CD4-positive, alpha-beta T cell treated with Interleukin-12 subunit alpha and Interleukin-12 subunit beta, for 1 hour (primary cell): Measurements from ENCODE around the gene RGMB.
"Not testable (repeated sequence)": the region's sequence is repeated elsewhere in the genome, so short reads cannot be mapped to it uniquely, and the experiment has no call there.

Experiments
- DNase-seq: peaks from one replicate; pipeline ENCODE4 v3.0.0-alpha.2; 2020

RGMB gene

GRCh38 chr5:98773464-98774191 is at the start of gene RGMB:
Gene RGMB, plus strand, starts transcription at chr5:98773663. Its CDS starts 408 bp downstream, at chr5:98774071.
- peak; percentile 90 for DNase-seq

DNA sequence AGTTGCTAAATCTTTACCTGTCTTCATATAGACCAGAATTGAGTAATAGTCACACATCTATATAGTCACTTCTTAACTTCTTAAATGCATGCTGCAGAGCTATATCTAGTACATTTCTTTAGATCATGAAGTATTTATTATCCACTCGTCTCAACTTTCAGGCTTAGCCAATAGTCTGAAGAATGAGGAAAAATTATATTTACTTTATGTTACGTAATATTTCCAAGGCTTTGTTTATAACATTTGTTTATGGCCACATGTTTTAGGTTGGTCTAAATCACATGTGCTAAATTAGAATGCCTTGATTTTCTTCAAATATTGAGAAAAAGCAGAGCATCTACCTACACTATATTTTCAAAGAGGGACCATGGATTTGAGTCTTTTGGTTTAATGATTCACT is 47.2 kb upstream of the RGMB start:
- DNase-seq: no peak

DNA sequence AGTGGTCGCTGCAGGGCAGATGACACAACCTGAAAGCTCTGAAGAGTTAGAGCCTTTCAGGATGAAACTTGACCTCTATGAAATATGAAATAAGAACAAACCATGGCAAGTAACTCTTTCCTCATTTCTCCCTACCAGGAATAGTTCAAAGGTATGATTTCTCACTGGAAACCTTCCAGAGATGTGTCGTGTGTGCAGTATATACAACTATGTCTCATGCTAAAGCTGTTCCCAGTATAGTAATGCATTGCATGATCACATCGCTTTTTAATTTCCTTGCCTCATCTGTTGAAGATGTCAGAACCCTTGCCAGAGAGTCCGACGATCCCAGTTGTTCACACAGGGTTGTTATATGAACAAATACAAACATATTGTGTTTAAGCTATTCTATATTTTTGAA is 45.8 kb upstream of the RGMB start:
- no peak for DNase-seq

GRCh38 chr5:98734646-98735045 is 38.8 kb upstream of the RGMB start:
- no peak for DNase-seq

DNA sequence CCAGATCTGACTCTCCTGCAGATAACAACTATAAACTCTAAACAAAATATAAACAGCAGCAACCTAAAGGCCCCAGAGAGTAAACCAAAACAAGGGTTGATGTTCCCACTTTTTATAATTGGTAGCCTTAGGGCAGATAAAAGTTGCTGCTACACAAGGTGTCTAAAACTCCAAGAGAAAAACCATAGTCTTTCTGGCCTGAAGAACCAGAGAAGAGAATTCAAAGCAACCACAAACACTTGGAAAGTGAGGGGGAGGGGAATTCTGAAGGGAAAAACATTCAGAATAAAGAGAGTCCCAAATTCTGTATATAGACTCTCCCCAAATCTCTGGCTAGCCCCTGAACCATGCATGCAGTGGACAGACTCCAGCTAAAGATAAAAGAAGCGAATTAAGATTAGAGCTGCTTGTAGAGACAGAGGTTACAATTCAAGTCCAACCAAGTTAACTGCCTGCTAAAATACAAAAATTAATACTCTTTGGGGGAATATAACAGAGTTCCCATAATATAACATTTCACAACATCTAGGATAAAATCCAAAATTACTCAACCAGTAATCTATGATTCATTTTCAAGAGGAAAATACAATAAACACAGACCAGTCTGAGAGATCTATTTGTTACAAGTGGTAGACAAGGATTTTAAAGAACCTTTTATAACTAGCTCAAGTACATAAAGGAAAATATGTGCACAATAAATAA is 37.5 kb upstream of the RGMB start:
- no peak for DNase-seq

GRCh38 chr5:98736753-98737152 is 36.7 kb upstream of the RGMB start:
- DNase-seq: no peak

DNA sequence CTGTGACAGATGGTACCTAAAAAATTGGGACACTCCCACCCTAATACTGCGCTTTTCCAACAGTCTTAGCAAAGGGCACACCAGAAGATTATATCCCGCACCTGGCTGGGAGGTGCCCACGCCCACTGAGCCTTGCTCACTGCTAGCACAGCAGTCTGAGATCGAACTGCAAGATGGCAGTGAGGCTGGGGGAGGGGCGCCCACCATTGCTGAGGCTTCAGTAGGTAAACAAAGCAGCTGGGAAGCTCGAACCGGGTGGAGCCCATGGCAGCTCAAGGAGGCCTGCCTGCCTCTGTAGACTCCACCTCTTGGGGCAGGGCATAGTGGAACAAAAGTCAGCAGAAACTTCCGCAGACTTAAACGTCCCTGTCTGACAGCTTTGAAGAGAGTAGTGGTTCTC is 36.0 kb upstream of the RGMB start:
- DNase-seq: not testable (repeated sequence)

- DNase-seq: not testable (repeated sequence)
Observed at GRCh38 chr5:98738481-98739149, 34.8 kb upstream of the RGMB start.

DNA sequence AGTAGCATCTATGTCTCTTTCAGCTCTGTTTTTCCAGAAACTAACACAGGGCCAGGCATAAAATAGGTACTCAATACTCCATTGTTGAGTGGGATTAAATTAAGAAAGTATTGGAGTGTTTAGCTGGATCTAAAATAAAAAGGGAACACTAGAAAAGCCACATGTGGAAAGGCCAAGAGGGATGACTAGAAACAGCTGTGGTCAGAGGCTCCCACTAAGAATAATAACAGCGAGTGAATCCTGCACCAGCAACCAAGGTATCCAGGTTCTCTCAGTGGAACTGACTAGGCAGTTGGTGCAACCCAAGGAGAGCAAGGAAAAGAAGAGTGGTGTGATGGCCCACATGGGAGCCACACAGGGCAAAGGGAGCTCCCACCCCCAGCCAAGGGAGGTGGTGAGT is 31.5 kb upstream of the RGMB start:
- DNase-seq: no peak

DNA sequence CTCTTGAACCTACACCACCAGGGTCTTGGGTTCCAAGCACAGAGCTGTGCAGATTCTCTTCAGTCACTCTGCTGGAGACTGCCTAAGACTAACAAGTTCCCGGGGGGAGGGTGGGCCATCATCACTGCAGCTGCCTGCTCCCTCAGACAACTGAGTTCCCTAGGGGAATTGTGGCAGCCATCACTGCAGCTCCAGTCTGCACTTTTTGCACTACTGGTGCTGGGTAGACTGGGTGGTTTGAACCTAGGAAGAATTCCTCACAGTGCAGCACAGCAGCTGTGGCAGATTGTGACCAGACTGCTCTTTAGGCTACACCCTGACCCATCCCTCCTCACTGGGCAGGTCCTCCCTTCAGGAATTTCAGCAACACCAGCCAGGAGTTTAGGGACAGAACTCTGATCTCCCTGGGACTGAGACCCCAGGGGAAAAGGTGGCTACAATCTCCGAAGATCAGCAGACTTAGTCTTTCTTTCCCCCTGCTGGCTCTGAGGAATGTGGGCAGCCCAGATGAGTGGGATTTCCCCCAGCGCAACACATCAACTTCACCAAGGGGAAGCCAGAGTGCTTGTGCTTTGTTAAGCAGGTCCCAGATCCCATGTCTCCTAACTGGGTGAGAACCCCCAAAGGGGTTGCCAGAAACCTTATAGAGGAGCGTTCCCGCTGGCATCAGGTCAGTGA is 30.9 kb upstream of the RGMB start:
- no peak for DNase-seq

DNA sequence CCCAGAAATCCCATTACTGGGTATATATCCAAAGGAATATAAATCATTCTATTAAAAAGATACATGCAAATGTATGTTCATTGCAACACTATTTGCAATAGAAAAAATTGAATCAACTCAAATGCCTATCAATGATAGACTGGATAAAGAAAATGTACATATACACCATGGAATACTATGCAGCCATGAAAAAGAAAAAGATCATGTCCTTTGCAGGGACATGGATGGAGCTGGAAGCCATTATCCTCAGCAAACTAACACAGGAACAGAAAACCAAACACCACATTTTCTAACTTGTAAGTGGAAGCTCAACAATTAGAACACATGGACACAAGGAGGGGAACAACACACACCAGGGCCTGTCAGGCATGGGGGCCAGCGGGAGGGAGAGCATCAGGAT is 25.2 kb upstream of the RGMB start:
- not testable (repeated sequence) for DNase-seq

GRCh38 chr5:98749046-98749445 is 24.4 kb upstream of the RGMB start:
- no peak for DNase-seq

DNA sequence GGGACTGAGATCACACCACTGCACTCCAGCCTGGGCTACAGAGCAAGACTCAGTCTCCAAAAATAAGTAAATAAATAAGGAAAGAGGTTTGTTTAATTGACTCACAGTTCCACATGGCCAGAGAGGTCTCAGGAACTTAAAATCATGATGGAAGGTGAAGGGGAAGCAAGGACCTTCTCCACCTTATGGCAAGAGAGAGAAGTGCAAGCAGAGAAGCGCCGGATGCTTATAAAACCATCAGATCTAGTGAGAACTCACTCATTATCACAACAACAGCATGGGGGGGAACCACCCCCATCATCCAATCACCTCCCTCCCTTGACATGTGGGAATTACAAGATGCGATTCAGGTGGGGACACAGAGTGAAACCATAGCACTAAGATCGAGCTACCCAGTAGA is 22.8 kb upstream of the RGMB start:
- no peak for DNase-seq

DNA sequence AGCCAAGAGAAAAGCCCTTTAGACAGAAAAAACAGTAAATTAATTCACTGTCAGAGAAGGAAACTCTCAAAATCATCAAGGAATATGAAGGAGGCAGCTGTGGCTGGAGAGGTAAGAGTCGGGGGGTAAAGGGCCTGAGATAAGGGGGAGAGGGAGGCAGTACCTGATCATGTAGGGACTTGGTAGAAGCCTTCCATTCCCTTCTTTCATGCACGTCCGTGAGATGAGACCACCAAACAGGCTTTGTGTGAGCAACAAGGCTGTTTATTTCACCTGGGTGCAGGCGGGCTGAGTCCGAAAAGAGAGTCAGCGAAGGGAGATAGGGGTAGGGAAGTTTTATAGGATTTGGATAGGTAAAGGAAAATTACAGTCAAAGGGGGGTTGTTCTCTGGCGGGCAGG is 21.1 kb upstream of the RGMB start:
- not testable (repeated sequence) for DNase-seq

DNA sequence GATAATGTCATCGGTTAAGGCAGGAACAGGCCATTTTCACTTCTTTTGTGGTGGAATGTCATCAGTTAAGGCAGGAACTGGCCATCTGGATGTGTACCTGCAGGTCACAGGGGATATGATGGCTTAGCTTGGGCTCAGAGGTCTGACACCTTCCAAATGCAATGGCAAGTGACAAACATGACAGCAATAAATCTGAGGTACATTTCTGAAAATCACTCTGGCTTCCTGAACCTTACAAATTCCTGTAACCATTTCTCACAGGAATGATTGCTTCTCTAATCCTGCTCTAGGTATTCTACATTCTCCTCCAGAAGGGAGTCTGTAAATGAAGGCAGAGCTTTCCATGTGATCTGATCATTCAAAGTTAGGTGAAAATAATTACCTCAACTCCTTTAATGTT is 20.7 kb upstream of the RGMB start:
- not testable (repeated sequence) for DNase-seq

- DNase-seq: no peak
Observed at GRCh38 chr5:98753507-98753906, 20.0 kb upstream of the RGMB start.

- no peak for DNase-seq
Observed at GRCh38 chr5:98755406-98755805, 18.1 kb upstream of the RGMB start.

DNA sequence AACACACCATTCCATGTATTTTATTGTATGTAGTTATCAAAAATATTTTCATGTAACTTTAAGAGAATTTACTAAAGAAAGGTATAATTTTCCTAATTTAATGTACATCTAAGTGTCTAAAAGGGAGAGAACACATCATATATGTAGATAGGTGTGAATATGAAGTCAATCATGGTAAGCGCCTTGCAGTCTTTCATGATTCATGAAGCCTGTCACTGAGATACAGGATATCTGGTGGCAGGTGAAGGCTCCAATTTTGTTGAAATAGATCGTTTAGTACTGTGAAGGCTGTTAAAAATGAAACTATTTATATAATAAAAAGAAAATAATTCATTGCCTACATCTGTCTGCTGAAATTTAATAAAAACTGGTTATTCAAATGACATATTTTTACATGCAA is 15.5 kb upstream of the RGMB start:
- DNase-seq: no peak

DNA sequence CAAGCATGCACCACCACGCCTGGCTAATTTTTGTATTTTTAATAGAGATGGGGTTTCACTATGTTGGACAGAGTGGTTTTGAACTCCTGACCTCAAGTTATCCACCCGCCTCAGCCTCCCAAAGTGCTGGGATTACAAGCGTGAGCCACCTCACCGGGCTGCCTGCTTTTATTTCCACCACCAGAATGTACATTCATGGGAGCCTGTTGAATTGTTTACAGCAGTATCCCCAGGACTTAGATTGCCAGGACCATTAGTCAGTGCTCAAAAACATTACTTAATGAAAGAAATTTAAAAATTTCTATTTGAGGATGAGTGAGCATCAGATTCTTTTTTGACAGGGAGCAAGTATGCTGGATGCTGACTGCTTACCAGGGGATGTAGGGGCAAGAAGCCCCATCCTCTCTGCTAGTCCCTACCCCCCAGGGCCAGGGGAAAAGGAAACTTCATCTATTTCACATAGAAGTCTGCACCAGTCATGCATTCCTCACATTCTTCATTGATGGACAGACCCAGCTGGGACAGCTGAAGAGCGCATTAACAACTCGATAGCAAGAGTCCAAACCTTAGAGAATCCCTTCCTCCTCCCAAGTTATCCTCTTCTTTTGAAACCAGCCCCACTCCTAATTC is 10.3 kb upstream of the RGMB start:
- no peak for DNase-seq

DNA sequence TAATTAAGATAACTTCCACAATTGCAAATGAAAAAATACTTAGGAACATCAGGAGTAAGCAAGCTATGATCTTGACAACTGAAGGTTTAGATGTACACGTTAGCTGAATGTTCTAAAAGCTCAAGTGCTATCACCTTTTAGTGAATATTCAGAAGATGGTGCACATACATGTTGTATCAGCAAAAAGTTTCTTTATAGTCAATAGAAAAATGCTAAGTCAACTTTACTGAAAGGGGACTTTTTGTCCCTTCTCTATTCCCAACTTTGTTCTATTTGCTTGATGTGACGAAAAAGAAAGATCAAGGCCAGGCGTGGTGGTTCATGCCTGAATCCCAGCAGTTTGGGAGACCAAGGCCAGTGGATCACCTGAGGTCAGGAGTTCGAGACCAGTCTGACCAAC is 7.6 kb upstream of the RGMB start:
- no peak for DNase-seq

- no peak for DNase-seq
Observed at GRCh38 chr5:98767581-98767980, 5.9 kb upstream of the RGMB start.

DNA sequence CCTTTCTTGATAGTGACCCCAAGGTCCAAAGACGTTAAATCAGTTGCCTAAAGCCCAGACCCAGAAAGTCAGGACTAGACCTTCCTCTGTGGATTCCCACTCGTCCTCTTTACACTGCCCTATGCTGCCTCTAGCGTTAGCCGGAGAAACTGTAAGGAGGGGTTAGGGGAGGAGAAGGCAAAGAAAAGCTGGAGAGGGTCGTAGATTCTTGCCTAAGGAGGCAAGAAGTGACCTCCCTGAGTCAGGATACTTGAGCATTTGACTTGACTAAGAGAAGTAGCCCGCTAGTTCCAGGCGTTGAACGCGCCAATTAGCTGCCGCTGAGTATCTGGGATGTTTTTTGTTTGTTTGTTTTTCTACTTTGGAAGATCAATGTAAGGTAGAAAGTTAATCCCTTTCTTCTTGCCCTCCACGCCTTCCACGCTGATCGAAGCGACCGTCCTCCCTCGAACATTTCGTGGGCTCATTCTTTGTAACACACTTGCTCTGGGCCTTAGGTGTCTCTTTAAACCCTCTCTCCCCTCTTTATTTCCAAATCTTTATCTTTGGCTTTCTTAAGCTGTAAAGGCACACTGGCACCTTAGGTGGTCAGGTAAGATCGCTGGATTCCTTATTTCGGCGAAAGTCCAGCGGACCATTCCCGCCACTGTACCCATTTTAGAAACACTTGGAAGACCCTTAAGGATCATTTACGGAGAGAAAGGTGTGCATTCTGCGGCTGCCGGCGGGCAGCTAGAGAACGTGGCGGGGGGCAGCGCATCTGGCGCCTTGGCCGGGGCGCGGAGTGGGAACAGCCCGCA is 5.1 kb upstream of the RGMB start:
- peak; percentile 45 for DNase-seq

DNA sequence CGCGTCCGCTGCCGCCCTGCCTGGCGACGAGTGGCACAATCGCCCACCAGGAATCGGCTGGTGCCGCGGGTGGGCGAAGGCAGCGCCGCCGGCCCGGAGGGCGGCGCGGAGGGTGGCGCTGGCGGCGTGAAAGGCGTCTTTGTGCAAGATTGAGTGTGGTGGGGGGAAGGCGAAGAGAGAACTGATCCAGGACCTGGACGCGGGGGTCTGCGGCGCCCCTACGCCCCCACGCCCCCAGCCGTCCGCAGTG is 4.6 kb upstream of the RGMB start:
- no peak for DNase-seq
